K562 (cell line): ENCODE data around the gene CAV1. TPM values are rescaled to one million over a fixed set of nuclear protein-coding genes. Genes with fewer than 3 reads are reported as not detected.

Source experiments
- EWSR1 ChIP-seq: fragments of 450-650 bp; IDR thresholded peaks from 2 replicates; pipeline ENCODE4 v1.6.1; 2018; ENCODE audit warnings: borderline replicate concordance, mild to moderate bottlenecking, low read depth, moderate library complexity; ENCODE audit not compliant: partially characterized antibody
- PHF20 ChIP-seq: fragments of 450-650 bp; IDR thresholded peaks from 2 replicates; pipeline ENCODE4 v1.6.1; 2018; ENCODE audit not compliant: partially characterized antibody
- POLR2B ChIP-seq: fragments of 450-650 bp; IDR thresholded peaks from 2 replicates; pipeline ENCODE4 v1.6.1; 2018; ENCODE audit warnings: low read depth; ENCODE audit not compliant: partially characterized antibody
- RB1 ChIP-seq: fragments of 450-650 bp; IDR thresholded peaks from 2 replicates; pipeline ENCODE4 v1.6.1; 2017; ENCODE audit warnings: low read depth, mild to moderate bottlenecking
- RBM15 ChIP-seq: fragments of 200-400 bp; formaldehyde crosslinking; IDR thresholded peaks from 2 replicates; pipeline ENCODE4 v1.6.1; 2018; ENCODE audit warnings: mild to moderate bottlenecking, low read length, moderate library complexity; ENCODE audit not compliant: insufficient read depth
- SIN3A ChIP-seq, 2 experiments: fragments of 150-350 bp in 1 of 2; IDR thresholded peaks; 2 replicates each; pipeline ENCODE4 v1.6.1; 2011 to 2016; ENCODE audit warnings: borderline replicate concordance in 2 of 2, low read depth in 2 of 2, low read length in 2 of 2, mild to moderate bottlenecking in 2 of 2, moderate library complexity in 2 of 2; ENCODE audit not compliant: control insufficient read depth in 1 of 2
- SIRT6 ChIP-seq: IDR thresholded peaks from one replicate; pipeline ENCODE4 v1.6.1; 2012; ENCODE audit warnings: low read depth, mild to moderate bottlenecking, control low read depth, inconsistent platforms, low read length, moderate library complexity
- SMARCA5 ChIP-seq: fragments of 450-650 bp; IDR thresholded peaks from 2 replicates; pipeline ENCODE4 v1.6.1; 2016
- SREBF1 ChIP-seq: fragments of 150-350 bp; IDR thresholded peaks from 2 replicates; pipeline ENCODE4 v1.6.1; 2014; ENCODE audit warnings: antibody characterized with exemption, low read depth, low read length, borderline replicate concordance
- TAL1 ChIP-seq: fragments of 450-650 bp; IDR thresholded peaks from 2 replicates; pipeline ENCODE4 v1.6.1; 2016; ENCODE audit warnings: mild to moderate bottlenecking
- TARDBP ChIP-seq: fragments of 450-650 bp; IDR thresholded peaks from 2 replicates; pipeline ENCODE4 v1.6.1; 2016
- TRIM24 ChIP-seq, 2 experiments: fragments of 450-650 bp; IDR thresholded peaks; 2 replicates each; pipeline ENCODE4 v1.6.1; 2016
- ZNF146 ChIP-seq: IDR thresholded peaks from one replicate; pipeline ENCODE4 v1.6.1; 2018; ENCODE audit warnings: missing compliant biosample characterization; ENCODE audit not compliant: unreplicated experiment
- ZNF764 ChIP-seq: fragments of 250-450 bp; sonication (Bioruptor Pico); IDR thresholded peaks from 2 replicates; pipeline ENCODE4 v1.4.0; 2020; ENCODE audit warnings: low read depth, mild to moderate bottlenecking, moderate library complexity
- polyA plus RNA-seq, 8 experiments: library from polyadenylated mRNA; depleted of rRNA in 4 of 8; stranded (reverse) in 5 of 8; unstranded in 3 of 8; fragments of >200 nt; fragmentation: Nextera tagmentation in 2 of 8; fragmentation: Illumina TruSeq in 1 of 8; extraction: Ambion mirVana in 2 of 8; extraction: Trizol in 1 of 8; gene quantifications; 2 replicates each; pipeline versions ENCODE4 v1.2.1 to v1.2.3, GENCODE V29; 2011 to 2014; ENCODE audit warnings: inconsistent platforms in 1 of 8, missing spikeins in 1 of 8
- total RNA-seq, 7 experiments: library from RNA; depleted of rRNA in 6 of 7; stranded (reverse); fragments of >200 nt in 6 of 7; fragmentation: Illumina TruSeq in 2 of 7; extraction: Trizol in 2 of 7; gene quantifications; 2 replicates each; pipeline versions ENCODE4 v1.2.1 to v1.2.3, GENCODE V29; 2011 to 2021; ENCODE audit warnings: low replicate concordance in 1 of 7
- TF ChIP-seq, protein P1 (sequence below): sonication (generic); formaldehyde crosslinking; IDR thresholded peaks from 2 replicates; pipeline ENCODE4 v1.8.0; 2023; ENCODE audit warnings: missing genetic modification reagents, mild to moderate bottlenecking, borderline replicate concordance
- TF ChIP-seq, protein P2 (sequence below), 2 experiments: fragments of 450-650 bp in 1 of 2; sonication (generic) in 1 of 2; formaldehyde crosslinking; conservative IDR thresholded peaks; 2 replicates each; pipeline versions ENCODE4 v1.4.0 to v1.8.1; 2020 to 2022; ENCODE audit warnings: mild to moderate bottlenecking in 1 of 2, missing genetic modification reagents in 1 of 2
- TF ChIP-seq, protein P3 (sequence below): fragments of 250-450 bp; sonication (Bioruptor Pico); IDR thresholded peaks from 2 replicates; pipeline ENCODE4 v1.8.0; 2022; ENCODE audit warnings: inconsistent platforms, mild to moderate bottlenecking, moderate library complexity, borderline replicate concordance
- TF ChIP-seq, protein P4 (sequence below): conservative IDR thresholded peaks from 2 replicates; pipeline ENCODE4 v1.6.1; 2011; ENCODE audit warnings: low read depth, mild to moderate bottlenecking, low read length; ENCODE audit not compliant: control insufficient read depth

CAV1 gene
- total and polyA plus RNA-seq, 9 of the 15 experiments (the other 6 are each of a cell fraction or from before 2014, with no cell fraction given), result 0.08 to 1.5 (median 0.63) TPM

DNA sequence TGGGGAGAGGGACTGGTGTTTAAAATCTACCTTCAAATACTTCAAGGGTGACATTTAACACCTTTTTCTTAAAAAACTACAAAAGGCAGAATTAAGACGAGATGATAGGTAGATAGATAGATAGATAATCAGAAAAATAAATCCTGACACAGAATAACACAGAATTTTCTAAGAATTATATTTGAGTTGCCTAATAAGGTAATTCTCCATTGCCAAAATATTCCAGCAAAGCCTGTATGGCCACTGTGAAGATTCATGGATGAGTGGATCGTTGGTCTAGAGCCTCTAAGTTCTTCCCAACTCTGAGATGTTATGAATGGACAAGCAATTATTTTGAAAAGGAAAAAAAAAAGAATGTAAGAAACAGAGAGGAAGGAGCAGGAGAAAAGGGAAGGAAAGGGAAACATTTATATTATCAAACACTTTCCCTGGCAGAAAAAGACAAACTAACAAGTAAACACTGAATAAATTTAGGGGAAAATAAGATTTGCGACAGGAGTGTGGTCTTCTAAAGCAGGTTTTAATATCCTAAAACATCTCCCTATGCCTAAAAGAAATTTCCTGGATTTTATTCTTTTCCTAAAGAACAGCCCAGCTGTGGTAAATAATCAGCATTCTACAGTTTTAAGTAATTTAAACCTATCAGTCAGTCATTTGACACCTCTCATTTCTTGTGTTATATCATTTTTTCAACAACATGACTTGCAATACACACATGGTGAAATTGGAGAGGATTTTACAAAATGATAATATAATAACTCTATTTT lies 32.8 kb upstream of the CAV1 start (continued):
- TF ChIP-seq RB1 (no peak; the same call in 1 of the 2 replicates), EWSR1 (no peak), TAL1 (no peak; the same call in 1 of the 2 replicates), PHF20 (no peak), SMARCA5 (0 out of 2 replicates have a peak, but pooled peaks have one; percentile 3), SIN3A (IDR thresholded peaks at IDR 0.05; ENCODE audit: borderline replicate concordance in 2 of 2, control insufficient read depth in 1 of 2, low read depth in 2 of 2, low read length in 2 of 2) (no peak), POLR2B (no peak), ZNF146 (CRISPR knock-in tag) (no peak), SREBF1 (no peak), SIRT6 (no peak), TARDBP (no peak), RBM15 (no peak), ZNF764 (no peak), TRIM24 (IDR thresholded peaks at IDR 0.05) (peak in 1 of 2 experiments; percentile 21; a peak in 1 of 4 replicates)
- TF ChIP-seq, protein P1, sequence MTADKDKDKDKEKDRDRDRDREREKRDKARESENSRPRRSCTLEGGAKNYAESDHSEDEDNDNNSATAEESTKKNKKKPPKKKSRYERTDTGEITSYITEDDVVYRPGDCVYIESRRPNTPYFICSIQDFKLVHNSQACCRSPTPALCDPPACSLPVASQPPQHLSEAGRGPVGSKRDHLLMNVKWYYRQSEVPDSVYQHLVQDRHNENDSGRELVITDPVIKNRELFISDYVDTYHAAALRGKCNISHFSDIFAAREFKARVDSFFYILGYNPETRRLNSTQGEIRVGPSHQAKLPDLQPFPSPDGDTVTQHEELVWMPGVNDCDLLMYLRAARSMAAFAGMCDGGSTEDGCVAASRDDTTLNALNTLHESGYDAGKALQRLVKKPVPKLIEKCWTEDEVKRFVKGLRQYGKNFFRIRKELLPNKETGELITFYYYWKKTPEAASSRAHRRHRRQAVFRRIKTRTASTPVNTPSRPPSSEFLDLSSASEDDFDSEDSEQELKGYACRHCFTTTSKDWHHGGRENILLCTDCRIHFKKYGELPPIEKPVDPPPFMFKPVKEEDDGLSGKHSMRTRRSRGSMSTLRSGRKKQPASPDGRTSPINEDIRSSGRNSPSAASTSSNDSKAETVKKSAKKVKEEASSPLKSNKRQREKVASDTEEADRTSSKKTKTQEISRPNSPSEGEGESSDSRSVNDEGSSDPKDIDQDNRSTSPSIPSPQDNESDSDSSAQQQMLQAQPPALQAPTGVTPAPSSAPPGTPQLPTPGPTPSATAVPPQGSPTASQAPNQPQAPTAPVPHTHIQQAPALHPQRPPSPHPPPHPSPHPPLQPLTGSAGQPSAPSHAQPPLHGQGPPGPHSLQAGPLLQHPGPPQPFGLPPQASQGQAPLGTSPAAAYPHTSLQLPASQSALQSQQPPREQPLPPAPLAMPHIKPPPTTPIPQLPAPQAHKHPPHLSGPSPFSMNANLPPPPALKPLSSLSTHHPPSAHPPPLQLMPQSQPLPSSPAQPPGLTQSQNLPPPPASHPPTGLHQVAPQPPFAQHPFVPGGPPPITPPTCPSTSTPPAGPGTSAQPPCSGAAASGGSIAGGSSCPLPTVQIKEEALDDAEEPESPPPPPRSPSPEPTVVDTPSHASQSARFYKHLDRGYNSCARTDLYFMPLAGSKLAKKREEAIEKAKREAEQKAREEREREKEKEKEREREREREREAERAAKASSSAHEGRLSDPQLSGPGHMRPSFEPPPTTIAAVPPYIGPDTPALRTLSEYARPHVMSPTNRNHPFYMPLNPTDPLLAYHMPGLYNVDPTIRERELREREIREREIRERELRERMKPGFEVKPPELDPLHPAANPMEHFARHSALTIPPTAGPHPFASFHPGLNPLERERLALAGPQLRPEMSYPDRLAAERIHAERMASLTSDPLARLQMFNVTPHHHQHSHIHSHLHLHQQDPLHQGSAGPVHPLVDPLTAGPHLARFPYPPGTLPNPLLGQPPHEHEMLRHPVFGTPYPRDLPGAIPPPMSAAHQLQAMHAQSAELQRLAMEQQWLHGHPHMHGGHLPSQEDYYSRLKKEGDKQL, result no peak
- TF ChIP-seq, protein P2, sequence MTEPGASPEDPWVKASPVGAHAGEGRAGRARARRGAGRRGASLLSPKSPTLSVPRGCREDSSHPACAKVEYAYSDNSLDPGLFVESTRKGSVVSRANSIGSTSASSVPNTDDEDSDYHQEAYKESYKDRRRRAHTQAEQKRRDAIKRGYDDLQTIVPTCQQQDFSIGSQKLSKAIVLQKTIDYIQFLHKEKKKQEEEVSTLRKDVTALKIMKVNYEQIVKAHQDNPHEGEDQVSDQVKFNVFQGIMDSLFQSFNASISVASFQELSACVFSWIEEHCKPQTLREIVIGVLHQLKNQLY (CRISPR knock-in tag; conservative IDR thresholded peaks at IDR 0.05), result no peak
- TF ChIP-seq, protein P3, sequence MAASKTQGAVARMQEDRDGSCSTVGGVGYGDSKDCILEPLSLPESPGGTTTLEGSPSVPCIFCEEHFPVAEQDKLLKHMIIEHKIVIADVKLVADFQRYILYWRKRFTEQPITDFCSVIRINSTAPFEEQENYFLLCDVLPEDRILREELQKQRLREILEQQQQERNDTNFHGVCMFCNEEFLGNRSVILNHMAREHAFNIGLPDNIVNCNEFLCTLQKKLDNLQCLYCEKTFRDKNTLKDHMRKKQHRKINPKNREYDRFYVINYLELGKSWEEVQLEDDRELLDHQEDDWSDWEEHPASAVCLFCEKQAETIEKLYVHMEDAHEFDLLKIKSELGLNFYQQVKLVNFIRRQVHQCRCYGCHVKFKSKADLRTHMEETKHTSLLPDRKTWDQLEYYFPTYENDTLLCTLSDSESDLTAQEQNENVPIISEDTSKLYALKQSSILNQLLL (CRISPR knock-in tag), result no peak
- TF ChIP-seq, protein P4, sequence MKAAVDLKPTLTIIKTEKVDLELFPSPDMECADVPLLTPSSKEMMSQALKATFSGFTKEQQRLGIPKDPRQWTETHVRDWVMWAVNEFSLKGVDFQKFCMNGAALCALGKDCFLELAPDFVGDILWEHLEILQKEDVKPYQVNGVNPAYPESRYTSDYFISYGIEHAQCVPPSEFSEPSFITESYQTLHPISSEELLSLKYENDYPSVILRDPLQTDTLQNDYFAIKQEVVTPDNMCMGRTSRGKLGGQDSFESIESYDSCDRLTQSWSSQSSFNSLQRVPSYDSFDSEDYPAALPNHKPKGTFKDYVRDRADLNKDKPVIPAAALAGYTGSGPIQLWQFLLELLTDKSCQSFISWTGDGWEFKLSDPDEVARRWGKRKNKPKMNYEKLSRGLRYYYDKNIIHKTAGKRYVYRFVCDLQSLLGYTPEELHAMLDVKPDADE, result no peak
